Measurements from ENCODE around the gene AGBL1.

The AGBL1 gene

GRCh38 chr15:86201313-86202008, 121.8 kb downstream of the AGBL1 start:
- no peak for DNase-seq (ENCODE audit: low read depth)
- no peak for TF ChIP-seq CTCF (IDR thresholded peaks at IDR 0.05; ENCODE audit: insufficient read depth, low read depth, low read length, missing control alignments)
- no peak overlapping the region for H3K4me3 ChIP-seq (ENCODE audit: low read depth, low read length)

GRCh38 chr15:86203462-86203861, 123.8 kb downstream of the AGBL1 start:
- H3K4me3 ChIP-seq (ENCODE audit: low read depth, low read length), result no peak overlapping the region
- DNase-seq (ENCODE audit: low read depth), result peak; percentile 8
- no peak for TF ChIP-seq CTCF (IDR thresholded peaks at IDR 0.05; ENCODE audit: insufficient read depth, low read depth, low read length, missing control alignments)

GRCh38 chr15:86205096-86205495, 125.4 kb downstream of the AGBL1 start:
- TF ChIP-seq CTCF (IDR thresholded peaks at IDR 0.05; ENCODE audit: insufficient read depth, low read depth, low read length, missing control alignments), result no peak
- no peak for DNase-seq (ENCODE audit: low read depth)
- H3K4me3 ChIP-seq (ENCODE audit: low read depth, low read length), result no peak overlapping the region

- no peak for DNase-seq (ENCODE audit: low read depth)
- TF ChIP-seq CTCF (IDR thresholded peaks at IDR 0.05; ENCODE audit: insufficient read depth, low read depth, low read length, missing control alignments), result peak; percentile 26
These were observed 133.7 kb downstream of the AGBL1 start for GRCh38 chr15:86213420-86213819.

GRCh38 chr15:86213888-86214287, 134.2 kb downstream of the AGBL1 start:
- no peak overlapping the region for H3K4me3 ChIP-seq (ENCODE audit: low read depth, low read length)
- no peak for DNase-seq (ENCODE audit: low read depth)
- TF ChIP-seq CTCF (IDR thresholded peaks at IDR 0.05; ENCODE audit: insufficient read depth, low read depth, low read length, missing control alignments), result no peak

More at GRCh38 chr15:86213420-86213819, 133.7 kb downstream of the AGBL1 start:
- no peak overlapping the region for H3K4me3 ChIP-seq (ENCODE audit: low read depth, low read length)

- TF ChIP-seq CTCF (IDR thresholded peaks at IDR 0.05; ENCODE audit: insufficient read depth, low read depth, low read length, missing control alignments), result no peak
- DNase-seq (ENCODE audit: low read depth), result no peak
- no peak overlapping the region for H3K4me3 ChIP-seq (ENCODE audit: low read depth, low read length)
These were observed 141.4 kb downstream of the AGBL1 start for GRCh38 chr15:86221119-86221518.

GRCh38 chr15:86229306-86229705, 149.6 kb downstream of the AGBL1 start:
- H3K4me3 ChIP-seq (ENCODE audit: low read depth, low read length), result no peak overlapping the region
- no peak for TF ChIP-seq CTCF (IDR thresholded peaks at IDR 0.05; ENCODE audit: insufficient read depth, low read depth, low read length, missing control alignments)
- DNase-seq (ENCODE audit: low read depth), result no peak
